SK-N-SH (cell line): Measurements from ENCODE around the gene MAN1A1. TPM values are rescaled to one million over a fixed set of nuclear protein-coding genes. Genes with fewer than 3 reads are reported as not detected.

Experiments
- CTCF ChIA-PET: fragments of 300-600, 350-600 bp; formaldehyde crosslinking; extraction: SDS; loops from one replicate; lab custom pipeline; 2021; lab: Yijun Ruan, JAX
- POLR2A ChIA-PET: fragments of 350-600 bp; sonication (Branson Sonifier 250); formaldehyde crosslinking; extraction: SDS; loops from one replicate; lab custom pipeline; 2020; ENCODE audit warnings: antibody characterized with exemption, inconsistent platforms; lab: Yijun Ruan, JAX
- DNase-seq: peaks from one replicate; pipeline ENCODE4 v3.0.0; 2012
- H2AFZ ChIP-seq: fragments of 200-600 bp; sonication (generic); 2 replicates; pipeline ENCODE4 v1.8.1; 2016; ENCODE audit warnings: antibody characterized with exemption, mild to moderate bottlenecking, low read depth
- H3F3A ChIP-seq: fragments of 200-600 bp; sonication (generic); replicated peaks from 2 replicates; pipeline ENCODE3; 2016; ENCODE audit warnings: antibody characterized with exemption, mild to moderate bottlenecking; ENCODE audit not compliant: insufficient read depth
- H3K27ac ChIP-seq, 2 experiments: fragments of 200-500 bp in 1 of 2; fragments of 200-600 bp in 1 of 2; sonication (Bioruptor generic) in 1 of 2; sonication (generic), shearing (Covaris generic) in 1 of 2; 2 replicates each; pipeline versions ENCODE4 v1.5.1 to v1.6.1; 2014 to 2016; ENCODE audit warnings: low read depth in 2 of 2, inconsistent platforms in 1 of 2, low read length in 1 of 2, mild to moderate bottlenecking in 1 of 2, mixed read lengths in 1 of 2
- H3K27me3 ChIP-seq: fragments of 200-600 bp; sonication (generic), shearing (Covaris generic); 2 replicates; pipeline ENCODE4 v1.6.1; 2016; ENCODE audit warnings: mixed run types; ENCODE audit not compliant: insufficient read depth
- H3K36me3 ChIP-seq, 2 experiments: fragments of 200-500 bp in 1 of 2; fragments of 200-600 bp in 1 of 2; sonication (Bioruptor generic) in 1 of 2; sonication (generic) in 1 of 2; replicated peaks in 1 of 2; 2 replicates each; pipeline versions ENCODE3 to v1.5.1; 2014 to 2016; ENCODE audit warnings: low read length in 1 of 2, mild to moderate bottlenecking in 1 of 2; ENCODE audit not compliant: insufficient read depth in 2 of 2, control insufficient read depth in 1 of 2
- H3K4me1 ChIP-seq, 2 experiments: fragments of 200-500 bp in 1 of 2; fragments of 200-600 bp in 1 of 2; sonication (Bioruptor generic) in 1 of 2; sonication (generic), shearing (Covaris generic) in 1 of 2; 2 replicates each; pipeline versions ENCODE4 v1.5.1 to v1.6.1; 2014 to 2016; ENCODE audit warnings: low read depth in 1 of 2, low read length in 1 of 2, mixed run types in 1 of 2; ENCODE audit not compliant: insufficient read depth in 2 of 2, control insufficient read depth in 1 of 2
- H3K4me2 ChIP-seq: fragments of 200-600 bp; sonication (generic), shearing (Covaris generic); 2 replicates; pipeline ENCODE4 v1.6.1; 2017; ENCODE audit warnings: mixed run types
- H3K4me3 ChIP-seq, 2 experiments: fragments of 200-500 bp in 1 of 2; fragments of 200-600 bp in 1 of 2; sonication (Bioruptor generic) in 1 of 2; sonication (generic), shearing (Covaris generic) in 1 of 2; 2 replicates each; pipeline versions ENCODE4 v1.5.1 to v1.8.1; 2014 to 2016; ENCODE audit warnings: low read depth in 2 of 2, inconsistent platforms in 1 of 2, low read length in 1 of 2, mild to moderate bottlenecking in 1 of 2, mixed read lengths in 1 of 2, moderate library complexity in 1 of 2
- H3K79me2 ChIP-seq: fragments of 200-600 bp; sonication (generic); 2 replicates; pipeline ENCODE4 v1.8.1; 2017; ENCODE audit warnings: mild to moderate bottlenecking; ENCODE audit not compliant: insufficient read depth
- H3K9ac ChIP-seq: fragments of 200-600 bp; sonication (generic); 2 replicates; pipeline ENCODE4 v1.6.1; 2017; ENCODE audit warnings: mixed run types
- H3K9me2 ChIP-seq: fragments of 200-600 bp; sonication (generic); 2 replicates; pipeline ENCODE4 v1.6.1; 2017; ENCODE audit warnings: mixed run types
- H3K9me3 ChIP-seq: fragments of 200-600 bp; sonication (generic); 2 replicates; pipeline ENCODE4 v1.6.1; 2017; ENCODE audit warnings: mixed run types, mild to moderate bottlenecking, moderate library complexity
- H4K20me1 ChIP-seq: fragments of 200-600 bp; sonication (generic); 2 replicates; pipeline ENCODE4 v1.6.1; 2017; ENCODE audit warnings: mild to moderate bottlenecking, mixed run types; ENCODE audit not compliant: insufficient read depth
- CTCF ChIP-seq: fragments of 200-600 bp; sonication (generic); IDR thresholded peaks from 2 replicates; pipeline ENCODE4 v1.6.1; 2017; ENCODE audit warnings: antibody characterized with exemption, mild to moderate bottlenecking, moderate library complexity
- EZH2phosphoT487 ChIP-seq: fragments of 200-600 bp; sonication (generic); IDR thresholded peaks from 2 replicates; pipeline ENCODE4 v1.6.1; 2017; ENCODE audit warnings: low read depth, mixed run types, mild to moderate bottlenecking, antibody characterized with exemption, moderate library complexity, borderline replicate concordance
- FOSL2 ChIP-seq: IDR thresholded peaks from 2 replicates; pipeline ENCODE4 v1.4.0; 2012; ENCODE audit warnings: low read depth, mild to moderate bottlenecking, moderate library complexity, borderline replicate concordance
- FOXJ3 ChIP-seq: sonication (generic); formaldehyde crosslinking; IDR thresholded peaks from 2 replicates; pipeline ENCODE4 v1.5.1; 2020; ENCODE audit warnings: mild to moderate bottlenecking, missing genetic modification reagents
- JUND ChIP-seq: IDR thresholded peaks from 2 replicates; pipeline ENCODE4 v1.4.0; 2012
- MEF2A ChIP-seq: IDR thresholded peaks from 2 replicates; pipeline ENCODE4 v1.4.0; 2012; ENCODE audit warnings: low read depth, borderline replicate concordance
- NFIC ChIP-seq: IDR thresholded peaks from 2 replicates; pipeline ENCODE4 v1.4.0; 2012; ENCODE audit warnings: borderline replicate concordance
- POLR2AphosphoS5 ChIP-seq: IDR thresholded peaks from 2 replicates; pipeline ENCODE4 v1.6.1; 2012; ENCODE audit warnings: low read depth, low read length
- RAD21 ChIP-seq: IDR thresholded peaks from 2 replicates; pipeline ENCODE4 v1.6.1; 2012; ENCODE audit warnings: mild to moderate bottlenecking, low read length
- RCOR1 ChIP-seq: fragments of 150-350 bp; IDR thresholded peaks from 2 replicates; pipeline ENCODE4 v1.6.1; 2017; ENCODE audit warnings: antibody characterized with exemption, low read length
- REST ChIP-seq: IDR thresholded peaks from 2 replicates; pipeline ENCODE4 v1.6.1; 2012; ENCODE audit warnings: mild to moderate bottlenecking, low read depth, low read length, moderate library complexity
- SMC3 ChIP-seq: IDR thresholded peaks from 2 replicates; pipeline ENCODE4 v1.6.1; 2012; ENCODE audit warnings: low read depth, low read length, improper control_type of control experiment
- TEAD4 ChIP-seq: IDR thresholded peaks from 2 replicates; pipeline ENCODE4 v1.4.0; 2012; ENCODE audit warnings: mild to moderate bottlenecking, borderline replicate concordance; ENCODE audit not compliant: insufficient read depth
- USF1 ChIP-seq: IDR thresholded peaks from 2 replicates; pipeline ENCODE4 v1.4.0; 2012; ENCODE audit warnings: low read depth, borderline replicate concordance
- WGBS: methylation state at CpG from one replicate; pipeline ENCODE4 v1.1.6; 2017; ENCODE audit warnings: low lambda C conversion rate; 5-methylcytosine and 5-hydroxymethylcytosine counted together
- polyA plus RNA-seq, 3 experiments: library from polyadenylated mRNA; depleted of rRNA; stranded (reverse); fragments of >200 nt; gene quantifications; 2 replicates each; pipeline ENCODE4 v1.2.3, GENCODE V29; 2012
- TF ChIP-seq, protein P1 (sequence below): IDR thresholded peaks from 2 replicates; pipeline ENCODE4 v1.4.0; 2012; ENCODE audit warnings: low read depth, borderline replicate concordance

Gene MAN1A1
- polyA plus RNA-seq, 1 of the 3 experiments (the other 2 are of a cell fraction), result 28.0 TPM

GRCh38 chr6:119360262-119360915 is 10.8 kb upstream of the MAN1A1 start:
- CTCF ChIA-PET, result interaction anchor here (1.3 kb wide), 1 partner anchor 9 kb away, joined by 5 read pairs; no protein-coding TSS in a partner anchor
- H3K27ac ChIP-seq, result no peak overlapping the region
- TF ChIP-seq EZH2phosphoT487 (no peak), JUND (no peak)
- POLR2A ChIA-PET, result no interaction called here
- DNase-seq, result no peak
- no peaks in the 10 kb centered on the region for H3K79me2 ChIP-seq
- no peak overlapping the region for H3K9ac ChIP-seq
- no peaks in the 10 kb centered on the region for H3K9me3 ChIP-seq
- no peak overlapping the region for H3K4me3 ChIP-seq
- H3F3A ChIP-seq, result no peaks in the 10 kb centered on the region
- no peaks in the 10 kb centered on the region for H3K9me2 ChIP-seq
- no peak overlapping the region for H2AFZ ChIP-seq
- H4K20me1 ChIP-seq, result no peaks in the 10 kb centered on the region
- H3K4me1 ChIP-seq, result no peaks in the 10 kb centered on the region
- 80% methylated on average over 4 of the region's 4 CpGs for WGBS
- H3K27me3 ChIP-seq, result no peaks in the 10 kb centered on the region
- no peak overlapping the region for H3K4me2 ChIP-seq
- no peaks in the 10 kb centered on the region for H3K36me3 ChIP-seq

DNA sequence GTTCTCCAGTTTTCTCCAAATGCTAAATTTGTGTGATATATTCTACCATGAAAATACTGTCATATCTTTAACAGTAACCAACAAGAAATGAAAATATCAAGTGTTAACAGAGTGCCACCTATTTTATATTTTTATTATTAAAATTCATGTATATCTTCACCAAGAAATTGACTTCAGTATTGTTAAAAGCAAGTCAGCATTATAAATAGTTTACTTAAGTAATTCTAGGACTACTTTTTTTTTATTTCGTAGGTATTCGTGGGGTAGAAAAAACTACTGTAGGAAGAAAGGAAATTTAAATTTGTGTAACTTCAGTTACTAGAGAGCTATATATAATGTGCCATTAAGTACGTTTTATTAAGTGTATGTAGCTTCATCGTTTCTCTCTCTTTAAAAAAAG is 6.3 kb upstream of the MAN1A1 start:
- Histone ChIP-seq H3K79me2 (no peaks in the 10 kb centered on the region), H3K27ac (no peak overlapping the region), H3K9me2 (no peaks in the 10 kb centered on the region), H3K36me3 (no peaks in the 10 kb centered on the region), H4K20me1 (no peaks in the 10 kb centered on the region), H3K27me3 (no peaks in the 10 kb centered on the region), H3F3A (peaks cover 6% of the 10 kb centered on the region), H3K9ac (no peak overlapping the region), H2AFZ (no peak overlapping the region), H3K4me2 (no peak overlapping the region), H3K9me3 (no peaks in the 10 kb centered on the region), H3K4me1 (no peaks in the 10 kb centered on the region; a peak in 1 of 4 replicates), H3K4me3 (no peak overlapping the region)
- ChIA-PET CTCF (interaction anchor here (1.4 kb wide), 1 partner anchor 386 kb away, joined by 3 read pairs; no protein-coding TSS in a partner anchor), POLR2A (no interaction called here)
- TF ChIP-seq FOSL2 (no peak), EZH2phosphoT487 (no peak), POLR2AphosphoS5 (no peak), CTCF (no peak), NFIC (no peak), MEF2A (no peak), RCOR1 (no peak), JUND (no peak), USF1 (no peak), SMC3 (no peak), TEAD4 (no peak), REST (no peak), FOXJ3 (CRISPR knock-in tag) (no peak), RAD21 (no peak)
- TF ChIP-seq, protein P1, sequence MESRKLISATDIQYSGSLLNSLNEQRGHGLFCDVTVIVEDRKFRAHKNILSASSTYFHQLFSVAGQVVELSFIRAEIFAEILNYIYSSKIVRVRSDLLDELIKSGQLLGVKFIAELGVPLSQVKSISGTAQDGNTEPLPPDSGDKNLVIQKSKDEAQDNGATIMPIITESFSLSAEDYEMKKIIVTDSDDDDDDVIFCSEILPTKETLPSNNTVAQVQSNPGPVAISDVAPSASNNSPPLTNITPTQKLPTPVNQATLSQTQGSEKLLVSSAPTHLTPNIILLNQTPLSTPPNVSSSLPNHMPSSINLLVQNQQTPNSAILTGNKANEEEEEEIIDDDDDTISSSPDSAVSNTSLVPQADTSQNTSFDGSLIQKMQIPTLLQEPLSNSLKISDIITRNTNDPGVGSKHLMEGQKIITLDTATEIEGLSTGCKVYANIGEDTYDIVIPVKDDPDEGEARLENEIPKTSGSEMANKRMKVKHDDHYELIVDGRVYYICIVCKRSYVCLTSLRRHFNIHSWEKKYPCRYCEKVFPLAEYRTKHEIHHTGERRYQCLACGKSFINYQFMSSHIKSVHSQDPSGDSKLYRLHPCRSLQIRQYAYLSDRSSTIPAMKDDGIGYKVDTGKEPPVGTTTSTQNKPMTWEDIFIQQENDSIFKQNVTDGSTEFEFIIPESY, result no peak
- no peak for DNase-seq
- 86% methylated on average over 4 of the region's 4 CpGs for WGBS
